ENCODE measurements around the gene CWC15. TPM values are rescaled to one million over a fixed set of nuclear protein-coding genes. Genes with fewer than 3 reads are reported as not detected.
"Not testable (repeated sequence)": the region's sequence is repeated elsewhere in the genome, so short reads cannot be mapped to it uniquely, and the experiment has no call there.

CWC15 gene
- 71.6 TPM for total RNA-seq
- long read RNA-seq, transcript CWC15-201 (7 exons, 1,576 nt), result major isoform, 17 of 21 reads
- long read RNA-seq, partial matches to known transcripts, result 2 of 21 reads
- long read RNA-seq, other reads (novel, unspliced or antisense), result 1 of 21 reads

DNA sequence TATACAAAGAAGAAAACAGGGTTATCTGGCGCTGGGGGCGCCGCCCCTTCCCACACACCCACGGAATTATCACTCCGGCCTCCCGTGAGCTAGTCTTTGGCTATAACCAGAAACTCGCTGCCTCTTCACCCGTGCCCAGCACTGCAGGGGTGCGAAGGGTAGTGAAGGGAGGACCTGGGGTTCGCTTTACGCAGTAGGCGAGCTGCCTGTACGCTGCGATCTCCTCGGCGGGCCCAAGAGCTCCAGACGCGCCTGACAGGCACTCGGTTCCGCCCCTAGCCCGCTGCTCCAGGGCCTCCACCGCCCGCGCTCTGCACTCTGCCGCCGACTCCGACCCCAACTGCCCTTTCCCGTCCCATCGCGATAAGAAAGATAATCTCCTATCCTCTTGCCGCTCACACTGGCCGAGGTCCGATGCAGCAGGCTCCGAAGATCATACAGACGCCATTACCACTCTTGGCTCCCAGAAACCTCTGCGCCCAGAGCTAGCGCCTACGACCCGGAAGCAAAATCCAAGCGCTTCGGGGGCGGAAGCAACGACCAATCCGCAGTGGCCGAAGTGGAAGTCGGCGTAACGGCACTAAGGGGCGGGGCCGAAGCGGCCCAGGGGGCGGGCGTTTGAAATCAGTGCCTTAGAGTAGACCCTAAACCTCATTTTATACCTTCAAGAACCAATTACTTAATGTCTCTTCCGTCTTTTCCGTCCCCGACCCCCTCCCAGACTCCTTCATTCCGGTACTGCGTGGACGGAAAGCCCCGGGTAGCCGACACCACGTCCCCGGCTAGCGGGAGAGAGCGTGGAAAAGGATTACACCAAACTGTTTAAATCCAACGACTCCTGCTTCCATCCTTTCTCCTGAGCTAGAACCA, at the start of gene CWC15, which contains the start of gene KDM4D:
Gene CWC15 (minus strand): TSS at position 458 of the 870 bp plus-strand sequence. CDS start 1,371 bp downstream, outside the sequence.
Gene KDM4D (plus strand): TSS at position 611 of the 870 bp plus-strand sequence. CDS start 23,664 bp downstream, outside the sequence.
- Histone ChIP-seq H3K36me3 (peaks cover 38% of the 10 kb centered on the region), H3K27ac (replicated peaks) (peak within 1 kb of the TSS; percentile 78), H3K9me3 (replicated peaks) (no peaks in the 10 kb centered on the region), H3K27me3 (ENCODE audit: low read depth) (no peaks in the 10 kb centered on the region), H3K4me3 (peak within 1 kb of the TSS; percentile 84), H3K4me1 (peaks cover 25% of the 10 kb centered on the region)
- intact Hi-C loops (cut with micrococcal nuclease), result no loop called here
- TF ChIP-seq CTCF (IDR thresholded peaks at IDR 0.05; ENCODE audit: borderline replicate concordance), result no peak
- DNase-seq, result peak; percentile 94

- DNase-seq; intact Hi-C loops (cut with micrococcal nuclease); H3K4me3 ChIP-seq; H3K27me3 ChIP-seq (ENCODE audit: low read depth); H3K9me3 ChIP-seq (replicated peaks); H3K27ac ChIP-seq (replicated peaks); H3K36me3 ChIP-seq; H3K4me1 ChIP-seq: not testable (repeated sequence)
Measured at GRCh38 chr11:95021468-95021867, 48.1 kb upstream of the CWC15 start.

DNA sequence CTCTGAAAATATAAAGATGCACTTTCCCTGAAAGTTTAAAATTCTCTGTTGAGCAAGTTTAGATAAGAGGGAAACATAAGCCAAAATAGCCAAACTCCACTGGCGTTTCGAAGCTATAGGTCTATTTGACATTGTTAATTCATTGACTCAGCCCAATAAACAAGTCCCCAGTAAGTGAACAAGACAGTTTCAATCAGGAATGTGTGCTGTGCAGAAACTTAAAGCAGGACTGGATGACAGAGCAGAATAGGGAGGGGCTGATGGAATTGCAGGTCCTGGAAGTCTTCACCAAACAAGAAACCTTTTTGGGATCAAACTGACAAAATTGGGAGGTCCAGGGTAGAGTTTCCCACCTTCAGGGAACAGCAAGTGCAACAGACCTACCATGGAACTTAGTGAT, 42.8 kb upstream of the CWC15 start:
- DNase-seq, result no peak

DNA sequence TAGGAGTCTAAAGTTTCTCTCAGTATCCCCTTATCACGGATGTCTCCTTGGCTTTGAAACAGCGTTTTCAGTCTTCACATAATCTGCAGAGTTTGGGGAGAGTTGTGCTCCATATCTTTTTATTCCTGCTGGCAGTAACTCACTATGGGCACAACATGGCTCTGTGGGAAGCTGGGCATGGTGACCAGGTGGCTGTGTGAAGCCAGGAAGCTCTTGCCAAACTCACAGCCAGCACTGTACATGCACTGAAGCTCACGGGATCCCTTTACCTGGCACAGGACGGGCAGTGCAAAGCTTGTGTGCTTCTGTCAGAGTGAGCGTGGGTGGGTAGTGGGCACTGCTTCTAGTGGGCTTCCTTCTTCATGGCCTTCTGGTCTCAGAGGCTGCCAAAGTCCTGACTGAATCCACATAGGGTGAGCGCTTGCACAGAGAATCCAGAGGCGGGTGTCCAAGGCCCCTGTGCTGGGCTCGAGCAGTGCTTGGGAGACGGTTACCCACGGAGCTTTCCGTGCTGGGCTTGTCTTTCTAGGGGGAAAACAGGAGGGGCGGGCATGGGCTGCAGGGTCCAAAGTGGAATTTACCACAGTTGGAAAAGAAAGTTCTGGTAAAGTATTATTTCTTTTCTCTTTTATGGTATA, 40.9 kb upstream of the CWC15 start:
- no peaks in the 10 kb centered on the region for H3K36me3 ChIP-seq
- H3K9me3 ChIP-seq (replicated peaks), result no peaks in the 10 kb centered on the region
- TF ChIP-seq CTCF (IDR thresholded peaks at IDR 0.05; ENCODE audit: borderline replicate concordance), result no peak
- peaks cover 5% of the 10 kb centered on the region for H3K27me3 ChIP-seq (ENCODE audit: low read depth)
- no peak overlapping the region for H3K27ac ChIP-seq (replicated peaks)
- intact Hi-C loops (cut with micrococcal nuclease), result no loop called here
- no peaks in the 10 kb centered on the region for H3K4me1 ChIP-seq
- no peak for DNase-seq
- no peak overlapping the region for H3K4me3 ChIP-seq

More for the DNA sequence above, 42.8 kb upstream of the CWC15 start:
- H3K4me1 ChIP-seq, result no peaks in the 10 kb centered on the region
- H3K4me3 ChIP-seq, result no peak overlapping the region
- peaks cover 5% of the 10 kb centered on the region for H3K27me3 ChIP-seq (ENCODE audit: low read depth)
- H3K36me3 ChIP-seq, result no peaks in the 10 kb centered on the region
- no peaks in the 10 kb centered on the region for H3K9me3 ChIP-seq (replicated peaks)
- intact Hi-C loops (cut with micrococcal nuclease), result no loop called here
- no peak for TF ChIP-seq CTCF (IDR thresholded peaks at IDR 0.05; ENCODE audit: borderline replicate concordance)
- no peak overlapping the region for H3K27ac ChIP-seq (replicated peaks)

- Histone ChIP-seq H3K27ac (replicated peaks) (no peak overlapping the region), H3K36me3 (no peaks in the 10 kb centered on the region), H3K4me1 (no peaks in the 10 kb centered on the region), H3K27me3 (ENCODE audit: low read depth) (peaks cover 5% of the 10 kb centered on the region), H3K4me3 (no peak overlapping the region), H3K9me3 (replicated peaks) (peaks cover 12% of the 10 kb centered on the region)
- TF ChIP-seq CTCF (IDR thresholded peaks at IDR 0.05; ENCODE audit: borderline replicate concordance), result no peak
- no peak for DNase-seq
- intact Hi-C loops (cut with micrococcal nuclease), result no loop called here
Measured at GRCh38 chr11:95011376-95011775, 38.0 kb upstream of the CWC15 start.
